H1 (cell line): ENCODE measurements around the gene CLUH. TPM values are rescaled to one million over a fixed set of nuclear protein-coding genes. Genes with fewer than 3 reads are reported as not detected.
A peak's percentile ranks its signal among the peaks of the same experiment; 100 is the strongest.

Experiments
- CHD2 ChIP-seq: IDR thresholded peaks from 2 replicates; pipeline ENCODE4 v1.6.1; 2012; ENCODE audit warnings: low read length, improper control_type of control experiment
- CREB1 ChIP-seq: IDR thresholded peaks from 2 replicates; pipeline ENCODE4 v1.6.1; 2012; ENCODE audit warnings: inconsistent platforms
- E2F6 ChIP-seq: IDR thresholded peaks from 2 replicates; pipeline ENCODE4 v1.6.1; 2012; ENCODE audit warnings: inconsistent platforms
- EGR1 ChIP-seq: IDR thresholded peaks from 2 replicates; pipeline ENCODE4 v1.6.1; 2011; ENCODE audit warnings: low read depth, low read length, borderline replicate concordance
- KDM4A ChIP-seq: IDR thresholded peaks from one replicate; pipeline ENCODE4 v1.7.1; 2012; ENCODE audit warnings: low read depth, mild to moderate bottlenecking, moderate library complexity, low read length, inconsistent platforms; ENCODE audit not compliant: severe bottlenecking
- PHF8 ChIP-seq: fragments of 200-600 bp; sonication (generic); conservative IDR thresholded peaks from 2 replicates; pipeline ENCODE4 v1.7.1; 2012; ENCODE audit warnings: low read depth, mild to moderate bottlenecking, inconsistent platforms, low read length, moderate library complexity
- POLR2A ChIP-seq, 2 experiments: IDR thresholded peaks; 1 replicate in 1 of 2; 2 replicates in 1 of 2; pipeline ENCODE4 v1.6.1; 2011; ENCODE audit warnings: low read depth in 2 of 2, low read length in 2 of 2, mild to moderate bottlenecking in 2 of 2; ENCODE audit errors: control extremely low read depth in 1 of 2
- SIN3A ChIP-seq, 2 experiments: IDR thresholded peaks in 1 of 2; conservative IDR thresholded peaks in 1 of 2; 2 replicates each; pipeline ENCODE4 v1.6.1; 2011 to 2012; ENCODE audit warnings: low read length in 2 of 2, improper control_type of control experiment in 1 of 2, low read depth in 1 of 2, mild to moderate bottlenecking in 1 of 2
- SP1 ChIP-seq: IDR thresholded peaks from 2 replicates; pipeline ENCODE4 v1.6.1; 2011; ENCODE audit warnings: low read depth, low read length
- TAF7 ChIP-seq: optimal IDR thresholded peaks from 2 replicates; pipeline ENCODE3; 2011; ENCODE audit warnings: low read depth, mild to moderate bottlenecking, inconsistent platforms, low read length, moderate library complexity, borderline replicate concordance
- TBP ChIP-seq: IDR thresholded peaks from 2 replicates; pipeline ENCODE4 v1.6.1; 2011; ENCODE audit warnings: low read depth, low read length, improper control_type of control experiment
- polyA plus RNA-seq, 7 experiments: library from polyadenylated mRNA; depleted of rRNA in 3 of 7; stranded (reverse) in 5 of 7; unstranded in 2 of 7; fragments of >200 nt in 5 of 7; fragments of 200-250 nt in 2 of 7; gene quantifications; 1 replicate in 5 of 7; 2 replicates in 1 of 7; 4 replicates in 1 of 7; pipeline versions ENCODE4 v1.2.1 to v1.2.3, GENCODE V29; 2011 to 2013; ENCODE audit warnings: missing spikeins in 2 of 7, mixed read lengths in 2 of 7
- total RNA-seq: library from RNA; stranded (reverse); fragmentation: NEBNext Ultra II Directional; extraction: Animal tissue kit (Norgen Biotek cat#: 25700); gene quantifications from 2 replicates; pipeline ENCODE4 v1.2.1, GENCODE V29; 2021
- TF ChIP-seq, protein P1 (sequence below): IDR thresholded peaks from 2 replicates; pipeline ENCODE4 v1.6.1; 2012; ENCODE audit warnings: inconsistent platforms

Gene CLUH
- total and polyA plus RNA-seq, 2 of the 8 experiments (the other 6 are each of a cell fraction or from before 2014, with no cell fraction given), result 33.6 to 98.6 TPM

GRCh38 chr17:2711608-2712299, at the start of gene CLUH (continued):
- TF ChIP-seq TAF7, result peak; percentile 22
- peak; percentile 10; the same call in 1 of the 2 replicates for TF ChIP-seq PHF8
- TF ChIP-seq CHD2, result no peak
- 0 out of 2 replicates have a peak, but pooled peaks have one; percentile 4 for TF ChIP-seq CREB1
- peak in 1 of 2 experiments; percentile 44; a peak in 1 of 4 replicates for TF ChIP-seq SIN3A (conservative IDR thresholded peaks at IDR 0.05 in 1 of 2, IDR thresholded peaks at IDR 0.05 in 1 of 2; ENCODE audit: low read depth in 1 of 2, low read length in 2 of 2)
- TF ChIP-seq, protein P1, sequence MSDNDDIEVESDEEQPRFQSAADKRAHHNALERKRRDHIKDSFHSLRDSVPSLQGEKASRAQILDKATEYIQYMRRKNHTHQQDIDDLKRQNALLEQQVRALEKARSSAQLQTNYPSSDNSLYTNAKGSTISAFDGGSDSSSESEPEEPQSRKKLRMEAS, result peak; percentile 84
- TF ChIP-seq KDM4A, result peak; percentile 75
- peak; percentile 47; the same call in 1 of the 2 replicates for TF ChIP-seq EGR1
- TF ChIP-seq SP1, result no peak
- TF ChIP-seq TBP, result 0 out of 2 replicates have a peak, but pooled peaks have one; percentile 12
- peak in 1 of 2 experiments; percentile 59; a peak in 1 of 3 replicates for TF ChIP-seq POLR2A (IDR thresholded peaks at IDR 0.05; ENCODE audit: control extremely low read depth in 1 of 2, low read depth in 2 of 2, low read length in 2 of 2)
- TF ChIP-seq E2F6, result peak; percentile 94
